Activated CD4-positive, alpha-beta T cell treated with anti-CD3 and anti-CD28 coated beads, Interleukin-2, amount 50 U/mL, for 1 hour (primary cell): Measurements from ENCODE around the gene GP1BB.

Experiments
- DNase-seq: peaks from one replicate; pipeline ENCODE4 v3.0.0-alpha.2; 2020

The GP1BB gene

GRCh38 chr22:19727310-19728150 lies 4.2 kb downstream of the GP1BB start:
- DNase-seq = no peak

GRCh38 chr22:19728271-19728670 lies 4.9 kb downstream of the GP1BB start:
- no peak for DNase-seq

GRCh38 chr22:19728836-19729235 lies 5.5 kb downstream of the GP1BB start:
- no peak for DNase-seq

GRCh38 chr22:19729507-19729906 lies 6.2 kb downstream of the GP1BB start:
- DNase-seq = no peak

GRCh38 chr22:19730198-19730597 lies 6.9 kb downstream of the GP1BB start:
- no peak for DNase-seq

- peak; percentile 88 for DNase-seq
Measured at GRCh38 chr22:19730655-19731360, 7.5 kb downstream of the GP1BB start.

GRCh38 chr22:19731361-19732135 lies 8.2 kb downstream of the GP1BB start:
- no peak for DNase-seq

- DNase-seq = no peak
Measured at GRCh38 chr22:19732403-19733113, 9.2 kb downstream of the GP1BB start.

- no peak for DNase-seq
Measured at GRCh38 chr22:19733755-19734154, 10.4 kb downstream of the GP1BB start.

- no peak for DNase-seq
Measured at GRCh38 chr22:19734163-19734562, 10.8 kb downstream of the GP1BB start.

GRCh38 chr22:19734837-19735382 lies 11.6 kb downstream of the GP1BB start:
- DNase-seq = no peak

GRCh38 chr22:19735665-19736510 lies 12.5 kb downstream of the GP1BB start:
- DNase-seq = no peak

GRCh38 chr22:19737846-19738663 lies 14.7 kb downstream of the GP1BB start:
- no peak for DNase-seq

- no peak for DNase-seq
Measured at GRCh38 chr22:19738664-19739447, 15.5 kb downstream of the GP1BB start.

GRCh38 chr22:19739448-19739895 lies 16.1 kb downstream of the GP1BB start:
- DNase-seq = no peak

GRCh38 chr22:19739911-19740449 lies 16.6 kb downstream of the GP1BB start:
- DNase-seq = no peak

GRCh38 chr22:19740586-19740985 lies 17.2 kb downstream of the GP1BB start:
- no peak for DNase-seq

- no peak for DNase-seq
Measured at GRCh38 chr22:19741053-19741452, 17.7 kb downstream of the GP1BB start.
